Epithelial cell of esophagus (primary cell): ENCODE measurements around the gene COL24A1.

Experiments
- DNase-seq: peaks from one replicate; pipeline ENCODE4 v3.0.0; 2010; ENCODE audit warnings: low read depth
- H3K4me3 ChIP-seq: 2 replicates; pipeline ENCODE4 v1.5.1; 2011; ENCODE audit warnings: mild to moderate bottlenecking, low read length, control low read depth
- TF ChIP-seq, protein P1 (sequence below): IDR thresholded peaks from 2 replicates; pipeline ENCODE4 v1.5.1; 2011; ENCODE audit warnings: low read depth, mild to moderate bottlenecking, low read length, control low read depth, inconsistent platforms; ENCODE audit not compliant: insufficient read depth; ENCODE audit errors: missing control alignments

COL24A1 gene

DNA sequence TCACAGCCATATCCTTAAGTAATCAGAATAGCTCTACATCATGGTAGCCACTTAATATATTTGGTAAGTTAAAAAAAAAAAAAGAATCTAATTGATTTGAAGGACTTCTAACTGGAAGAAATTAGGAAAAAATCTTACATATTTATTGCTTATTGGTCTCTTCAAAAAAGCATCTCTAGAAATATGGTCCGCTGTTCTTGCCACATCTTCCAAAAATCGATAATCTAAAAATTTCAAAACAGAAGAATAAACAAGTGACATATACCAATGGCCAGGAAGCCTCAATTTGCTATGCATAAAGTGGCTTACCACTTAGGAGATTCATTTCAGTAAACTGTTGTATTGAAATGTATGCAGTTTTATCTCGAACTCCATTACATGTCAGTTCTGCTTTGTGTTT is 450.6 kb downstream of the COL24A1 start:
- no peak overlapping the region for H3K4me3 ChIP-seq
- TF ChIP-seq, protein P1, sequence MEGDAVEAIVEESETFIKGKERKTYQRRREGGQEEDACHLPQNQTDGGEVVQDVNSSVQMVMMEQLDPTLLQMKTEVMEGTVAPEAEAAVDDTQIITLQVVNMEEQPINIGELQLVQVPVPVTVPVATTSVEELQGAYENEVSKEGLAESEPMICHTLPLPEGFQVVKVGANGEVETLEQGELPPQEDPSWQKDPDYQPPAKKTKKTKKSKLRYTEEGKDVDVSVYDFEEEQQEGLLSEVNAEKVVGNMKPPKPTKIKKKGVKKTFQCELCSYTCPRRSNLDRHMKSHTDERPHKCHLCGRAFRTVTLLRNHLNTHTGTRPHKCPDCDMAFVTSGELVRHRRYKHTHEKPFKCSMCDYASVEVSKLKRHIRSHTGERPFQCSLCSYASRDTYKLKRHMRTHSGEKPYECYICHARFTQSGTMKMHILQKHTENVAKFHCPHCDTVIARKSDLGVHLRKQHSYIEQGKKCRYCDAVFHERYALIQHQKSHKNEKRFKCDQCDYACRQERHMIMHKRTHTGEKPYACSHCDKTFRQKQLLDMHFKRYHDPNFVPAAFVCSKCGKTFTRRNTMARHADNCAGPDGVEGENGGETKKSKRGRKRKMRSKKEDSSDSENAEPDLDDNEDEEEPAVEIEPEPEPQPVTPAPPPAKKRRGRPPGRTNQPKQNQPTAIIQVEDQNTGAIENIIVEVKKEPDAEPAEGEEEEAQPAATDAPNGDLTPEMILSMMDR: no peak
- DNase-seq: no peak

DNA sequence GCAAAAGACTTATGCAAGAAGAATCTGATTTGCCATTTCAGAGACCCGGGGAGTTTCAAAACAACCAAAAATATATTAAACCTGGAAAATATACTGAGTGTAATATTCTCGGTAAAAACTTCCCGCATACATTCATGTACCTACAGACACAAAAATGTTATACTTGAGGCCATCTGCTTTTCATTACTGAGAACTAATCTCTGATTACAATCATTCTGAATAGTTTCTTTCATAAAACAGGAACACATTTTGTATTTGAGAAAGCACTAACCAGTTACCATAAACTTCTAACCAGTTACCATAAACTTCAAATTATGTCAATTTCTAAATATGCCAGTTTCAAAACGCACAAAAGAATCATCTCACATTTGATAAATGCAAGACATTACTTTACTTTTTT is 456.1 kb downstream of the COL24A1 start:
- H3K4me3 ChIP-seq: no peak overlapping the region
- no peak for DNase-seq
- TF ChIP-seq, protein P1: no peak

DNA sequence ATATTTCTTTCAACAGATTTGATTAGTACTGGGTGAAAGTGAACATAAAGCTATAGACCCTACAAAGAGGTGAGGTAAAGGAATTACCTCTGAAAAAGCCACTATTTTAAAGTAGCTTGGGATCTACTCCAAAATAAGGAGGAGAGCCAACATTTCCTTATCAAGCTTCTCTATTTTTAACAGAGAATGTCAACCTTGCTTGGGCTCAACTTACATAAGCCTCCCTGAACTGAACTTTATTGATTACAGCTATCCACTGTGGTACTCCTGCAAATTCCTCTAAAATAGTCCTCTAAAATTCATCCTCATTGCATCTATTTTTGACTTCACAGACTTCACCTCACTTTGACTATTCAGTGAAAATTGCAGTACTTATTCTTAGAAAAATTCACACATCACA is 458.7 kb downstream of the COL24A1 start:
- H3K4me3 ChIP-seq: no peak overlapping the region
- no peak for DNase-seq
- TF ChIP-seq, protein P1: no peak

DNA sequence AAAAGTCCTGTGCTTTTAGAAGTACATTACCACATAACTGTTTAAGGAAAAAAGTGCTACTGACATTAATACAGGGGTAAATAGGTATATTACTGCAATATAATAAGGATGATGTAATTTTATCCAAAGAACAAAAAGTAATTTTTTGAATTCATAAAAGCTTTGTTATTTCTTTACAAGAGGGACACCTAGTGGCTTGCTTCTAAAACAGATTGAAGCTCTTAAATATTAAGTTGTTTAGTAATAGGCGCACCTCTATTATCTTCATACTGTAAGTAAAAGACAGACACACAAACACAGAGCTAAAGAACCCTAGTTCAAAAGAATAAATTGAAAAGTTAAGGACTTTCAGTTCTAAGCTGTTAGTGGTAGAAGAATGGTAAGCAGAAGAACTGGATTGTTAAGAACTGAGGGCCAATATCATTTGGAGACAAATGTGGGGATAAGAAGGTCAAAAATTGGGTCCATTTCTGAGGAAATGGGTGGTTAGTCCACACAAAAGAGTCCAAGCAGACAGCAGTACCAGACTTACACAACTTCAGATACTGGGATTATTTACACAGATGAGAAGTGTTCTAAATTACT is 463.8 kb downstream of the COL24A1 start:
- TF ChIP-seq, protein P1: peak; percentile 39
- DNase-seq: peak; percentile 53
- no peak overlapping the region for H3K4me3 ChIP-seq

DNA sequence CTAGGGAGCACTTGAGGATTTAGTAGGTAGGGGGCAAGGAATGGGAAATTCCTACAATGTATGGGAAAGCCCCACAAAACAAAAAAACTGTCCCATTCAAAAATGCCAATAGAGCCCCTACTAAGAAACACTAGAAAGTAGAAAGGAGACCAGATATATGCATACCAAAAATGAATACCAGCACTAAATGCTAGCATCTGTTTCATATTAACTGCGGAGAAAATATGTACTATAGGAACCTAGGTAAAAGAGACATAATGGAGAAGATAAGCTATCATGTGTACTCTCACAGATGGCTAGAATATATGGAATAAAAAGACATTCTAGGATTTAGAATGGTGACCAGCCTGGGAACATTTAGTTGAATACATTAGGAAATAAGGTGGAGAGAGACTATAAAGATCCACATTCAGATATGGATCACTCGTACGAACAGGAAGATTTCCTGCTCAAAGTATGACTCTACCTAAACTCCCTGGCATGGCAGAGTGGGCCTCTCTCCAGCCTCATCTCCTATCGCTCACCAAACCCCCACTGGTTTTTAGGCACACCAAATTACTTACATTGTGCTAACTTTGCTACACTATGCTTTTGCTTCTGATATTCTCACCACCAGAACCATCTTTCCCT is 466.7 kb downstream of the COL24A1 start:
- TF ChIP-seq, protein P1: no peak
- no peak overlapping the region for H3K4me3 ChIP-seq
- no peak for DNase-seq

DNA sequence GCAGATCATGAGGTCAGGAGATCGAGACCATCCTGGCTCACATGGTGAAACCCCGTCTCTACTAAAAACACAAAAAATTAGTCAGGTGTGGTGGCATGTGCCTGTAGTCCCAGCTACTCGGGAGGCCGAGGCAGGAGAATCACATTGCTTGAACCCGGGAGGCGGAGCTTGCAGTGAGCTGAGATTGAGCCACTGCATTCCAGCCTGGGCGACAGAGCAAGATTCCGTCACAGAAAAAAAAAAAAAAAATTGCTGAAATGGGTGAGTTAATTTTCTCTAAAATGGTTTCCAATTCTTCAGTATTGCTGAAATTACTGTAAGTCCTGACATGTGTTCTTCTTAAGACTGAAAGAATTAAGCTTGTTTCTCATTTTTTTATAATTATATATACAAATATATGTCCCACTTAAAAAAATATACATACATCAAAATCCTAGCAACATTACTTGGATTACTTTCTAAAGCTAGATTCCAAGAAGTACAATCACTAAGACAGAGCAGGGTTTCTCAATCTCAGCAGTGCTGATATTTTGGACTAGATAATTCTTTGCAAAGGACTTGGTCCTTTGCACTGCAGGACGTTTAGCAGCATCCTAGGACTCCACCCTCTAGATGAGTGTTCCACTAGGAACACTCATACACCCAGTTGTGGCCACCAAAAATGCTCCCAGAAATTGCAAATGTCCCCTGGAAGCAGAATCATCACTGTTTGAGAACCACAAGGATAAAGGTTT is 473.1 kb downstream of the COL24A1 start:
- TF ChIP-seq, protein P1: no peak
- DNase-seq: no peak
- no peak overlapping the region for H3K4me3 ChIP-seq
